Astrocyte (in vitro differentiated cells and primary cell): Measurements from ENCODE around the gene NPTXR. TPM values are rescaled to one million over a fixed set of nuclear protein-coding genes. Genes with fewer than 3 reads are reported as not detected.
A peak's percentile ranks its signal among the peaks of the same experiment; 100 is the strongest.

Experiments used
- DNase-seq: peaks from one replicate; pipeline ENCODE4 v3.0.0-alpha.2; 2010; ENCODE audit warnings: low read depth
- FAIRE-seq: peaks from 2 replicates; lab custom pipeline; 2011; peaks lifted over from hg19 to GRCh38; lab: Jason Lieb, UNC
- H2AFZ ChIP-seq: 2 replicates; pipeline ENCODE4 v1.6.0; 2012; ENCODE audit warnings: low read depth, low read length, inconsistent platforms
- H3K27ac ChIP-seq: 2 replicates; pipeline ENCODE4 v1.5.1; 2011; ENCODE audit warnings: low read depth, low read length, inconsistent platforms
- H3K27me3 ChIP-seq: 2 replicates; pipeline ENCODE4 v1.6.0; 2011; ENCODE audit warnings: low read length, inconsistent platforms; ENCODE audit not compliant: insufficient read depth
- H3K36me3 ChIP-seq: 2 replicates; pipeline ENCODE4 v1.5.1; 2011; ENCODE audit warnings: low read length, inconsistent platforms; ENCODE audit not compliant: insufficient read depth
- H3K4me1 ChIP-seq: 2 replicates; pipeline ENCODE4 v1.5.1; 2011; ENCODE audit warnings: low read length, inconsistent platforms; ENCODE audit not compliant: insufficient read depth
- H3K4me2 ChIP-seq: 2 replicates; pipeline ENCODE4 v1.6.0; 2012; ENCODE audit warnings: low read length, inconsistent platforms
- H3K4me3 ChIP-seq: 2 replicates; pipeline ENCODE4 v1.5.1; 2011; ENCODE audit warnings: low read depth, mild to moderate bottlenecking, low read length, inconsistent platforms; ENCODE audit not compliant: insufficient read depth
- H3K79me2 ChIP-seq: 2 replicates; pipeline ENCODE4 v1.6.0; 2012; ENCODE audit warnings: mild to moderate bottlenecking, low read length, inconsistent platforms; ENCODE audit not compliant: insufficient read depth
- H3K9ac ChIP-seq: 2 replicates; pipeline ENCODE4 v1.6.0; 2012; ENCODE audit warnings: mild to moderate bottlenecking, low read length, inconsistent platforms
- H3K9me3 ChIP-seq: 2 replicates; pipeline ENCODE4 v1.5.1; 2012; ENCODE audit warnings: low read depth, mild to moderate bottlenecking, low read length, inconsistent platforms; ENCODE audit not compliant: insufficient read depth
- H4K20me1 ChIP-seq: 2 replicates; pipeline ENCODE4 v1.6.0; 2012; ENCODE audit warnings: low read length, inconsistent platforms; ENCODE audit not compliant: insufficient read depth
- H3K27ac Mint-ChIP-seq: one replicate; pipeline ENCODE4 v1.8.0; 2021; ENCODE audit warnings: mild to moderate bottlenecking, mixed read lengths; ENCODE audit not compliant: unreplicated experiment
- H3K27me3 Mint-ChIP-seq: one replicate; pipeline ENCODE4 v1.8.0; 2021; ENCODE audit warnings: low read depth, mixed read lengths; ENCODE audit not compliant: unreplicated experiment
- H3K36me3 Mint-ChIP-seq: one replicate; pipeline ENCODE4 v1.8.0; 2021; ENCODE audit warnings: low read depth, mixed read lengths; ENCODE audit not compliant: unreplicated experiment
- H3K4me1 Mint-ChIP-seq: one replicate; pipeline ENCODE4 v1.8.0; 2021; ENCODE audit warnings: low read depth, mixed read lengths; ENCODE audit not compliant: unreplicated experiment
- H3K4me3 Mint-ChIP-seq: one replicate; pipeline ENCODE4 v1.8.0; 2021; ENCODE audit warnings: mild to moderate bottlenecking, moderate library complexity, mixed read lengths; ENCODE audit not compliant: unreplicated experiment
- H3K9me3 Mint-ChIP-seq: one replicate; pipeline ENCODE4 v1.8.0; 2021; ENCODE audit warnings: mild to moderate bottlenecking, mixed read lengths; ENCODE audit not compliant: unreplicated experiment
- EZH2 ChIP-seq: IDR thresholded peaks from 2 replicates; pipeline ENCODE4 v1.6.1; 2012; ENCODE audit warnings: mild to moderate bottlenecking, low read length, inconsistent platforms; ENCODE audit not compliant: insufficient read depth
- total RNA-seq: library from RNA; stranded (reverse); gene quantifications from 2 replicates; pipeline ENCODE4 v1.2.1, GENCODE V29; 2021
- TF ChIP-seq, protein P1 (sequence below): IDR thresholded peaks from 2 replicates; pipeline ENCODE4 v1.5.1; 2011; ENCODE audit warnings: low read depth, mild to moderate bottlenecking, inconsistent platforms, low read length, moderate library complexity; ENCODE audit not compliant: insufficient read depth

NPTXR gene
- total RNA-seq, 1 donor from 2014 or later, result 5.4 TPM

DNA sequence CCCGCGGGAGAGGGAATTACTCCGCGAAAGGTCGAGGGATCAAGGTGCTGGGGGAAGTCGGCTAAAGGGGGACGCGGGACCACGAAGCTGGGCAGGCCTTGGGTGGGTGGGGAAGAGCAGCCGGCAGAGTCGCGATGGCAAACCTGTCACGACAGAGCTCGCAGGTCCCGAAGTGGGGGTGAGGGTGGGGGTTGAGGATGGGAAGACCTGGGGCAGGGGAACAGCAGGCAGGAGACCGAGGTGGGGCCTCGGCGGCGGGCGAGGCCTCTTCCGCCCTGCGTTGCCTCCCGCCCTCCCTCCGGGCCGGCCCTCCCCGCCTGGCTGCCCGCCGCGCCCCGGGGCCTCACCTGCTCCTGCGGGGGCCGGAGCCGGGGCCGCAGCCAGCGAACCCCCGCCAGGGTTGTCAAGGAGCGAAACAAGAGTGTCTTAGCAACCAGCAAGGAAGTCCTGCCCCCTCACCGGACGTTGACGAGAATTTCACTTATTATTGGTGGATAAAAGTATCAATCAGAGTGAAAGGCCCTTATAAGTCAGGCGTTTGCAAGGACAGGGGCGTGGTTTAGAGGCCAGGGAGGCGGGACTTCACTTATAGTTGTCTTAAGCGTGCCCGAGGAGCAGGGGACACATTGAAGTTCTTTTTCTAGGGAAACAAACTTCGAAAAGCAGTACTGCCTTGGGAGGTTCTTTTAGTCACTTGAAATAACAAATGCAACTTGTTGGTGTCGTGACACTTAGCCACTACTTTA is 49.9 kb downstream of the NPTXR start, which contains the start of gene DNAL4:
TSS of gene DNAL4 (minus strand) at position 423 of the 746 bp plus-strand sequence. CDS start 11,412 bp downstream, outside the sequence.
- Histone ChIP-seq H2AFZ (peak within 1 kb of the TSS; percentile 79), H3K27ac (peak within 1 kb of the TSS; percentile 57), H3K36me3 (peaks cover 8% of the 10 kb centered on the region), H3K4me1 (peaks cover 10% of the 10 kb centered on the region), H3K4me2 (peak within 1 kb of the TSS; percentile 99), H3K9me3 (no peaks in the 10 kb centered on the region), H4K20me1 (no peaks in the 10 kb centered on the region), H3K4me3 (peak within 1 kb of the TSS; percentile 93), H3K9ac (peak within 1 kb of the TSS; percentile 87), H3K27me3 (no peaks in the 10 kb centered on the region), H3K79me2 (peaks cover 8% of the 10 kb centered on the region)
- peak; percentile 83 for FAIRE-seq
- Mint-ChIP-seq H3K27me3 (peaks cover 10% of the 10 kb centered on the region), H3K4me1 (peaks cover 8% of the 10 kb centered on the region), H3K4me3 (peak within 1 kb of the TSS; percentile 90), H3K36me3 (peaks cover 2% of the 10 kb centered on the region), H3K27ac (peak within 1 kb of the TSS; percentile 82), H3K9me3 (peaks cover under 1% of the 10 kb centered on the region)
- DNase-seq, result peak; percentile 98
- TF ChIP-seq, protein P1, sequence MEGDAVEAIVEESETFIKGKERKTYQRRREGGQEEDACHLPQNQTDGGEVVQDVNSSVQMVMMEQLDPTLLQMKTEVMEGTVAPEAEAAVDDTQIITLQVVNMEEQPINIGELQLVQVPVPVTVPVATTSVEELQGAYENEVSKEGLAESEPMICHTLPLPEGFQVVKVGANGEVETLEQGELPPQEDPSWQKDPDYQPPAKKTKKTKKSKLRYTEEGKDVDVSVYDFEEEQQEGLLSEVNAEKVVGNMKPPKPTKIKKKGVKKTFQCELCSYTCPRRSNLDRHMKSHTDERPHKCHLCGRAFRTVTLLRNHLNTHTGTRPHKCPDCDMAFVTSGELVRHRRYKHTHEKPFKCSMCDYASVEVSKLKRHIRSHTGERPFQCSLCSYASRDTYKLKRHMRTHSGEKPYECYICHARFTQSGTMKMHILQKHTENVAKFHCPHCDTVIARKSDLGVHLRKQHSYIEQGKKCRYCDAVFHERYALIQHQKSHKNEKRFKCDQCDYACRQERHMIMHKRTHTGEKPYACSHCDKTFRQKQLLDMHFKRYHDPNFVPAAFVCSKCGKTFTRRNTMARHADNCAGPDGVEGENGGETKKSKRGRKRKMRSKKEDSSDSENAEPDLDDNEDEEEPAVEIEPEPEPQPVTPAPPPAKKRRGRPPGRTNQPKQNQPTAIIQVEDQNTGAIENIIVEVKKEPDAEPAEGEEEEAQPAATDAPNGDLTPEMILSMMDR, result no peak

DNA sequence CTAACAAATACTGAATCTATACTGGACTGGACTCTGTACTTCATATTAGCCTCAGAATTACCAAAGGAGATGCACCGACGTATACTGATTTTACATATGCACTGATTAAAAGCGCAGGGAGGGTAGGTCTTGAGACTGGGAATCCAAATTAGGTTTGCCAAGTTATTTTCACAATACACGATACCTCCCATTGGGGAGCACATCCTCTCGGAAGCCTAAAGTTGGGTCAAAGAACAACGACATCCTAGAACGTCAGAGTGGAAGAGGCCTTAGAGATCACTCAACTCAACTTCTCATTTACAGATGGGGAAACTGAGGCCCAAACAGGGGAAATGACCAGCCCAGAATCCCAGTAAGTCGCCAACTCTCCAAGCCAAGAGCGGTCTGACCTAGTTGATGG is 50.5 kb downstream of the NPTXR start:
- Mint-ChIP-seq H3K27ac (peak overlapping the region; percentile 82), H3K9me3 (no peaks in the 10 kb centered on the region), H3K4me3 (peak overlapping the region; percentile 90), H3K36me3 (peaks cover 2% of the 10 kb centered on the region), H3K27me3 (peaks cover 5% of the 10 kb centered on the region), H3K4me1 (peaks cover 14% of the 10 kb centered on the region)
- Histone ChIP-seq H3K9me3 (no peaks in the 10 kb centered on the region), H3K27me3 (no peaks in the 10 kb centered on the region), H3K27ac (peak overlapping the region; percentile 57), H2AFZ (peak overlapping the region; percentile 72), H3K79me2 (peaks cover 8% of the 10 kb centered on the region), H3K4me2 (peak overlapping the region; percentile 99), H3K4me1 (peaks cover 16% of the 10 kb centered on the region), H3K36me3 (peaks cover 8% of the 10 kb centered on the region), H3K9ac (peak overlapping the region; percentile 87), H4K20me1 (no peaks in the 10 kb centered on the region), H3K4me3 (peak overlapping the region; percentile 93)
- DNase-seq (no peak), FAIRE-seq (no peak)
- TF ChIP-seq, protein P1, result no peak
- TF ChIP-seq EZH2, result no peak

DNA sequence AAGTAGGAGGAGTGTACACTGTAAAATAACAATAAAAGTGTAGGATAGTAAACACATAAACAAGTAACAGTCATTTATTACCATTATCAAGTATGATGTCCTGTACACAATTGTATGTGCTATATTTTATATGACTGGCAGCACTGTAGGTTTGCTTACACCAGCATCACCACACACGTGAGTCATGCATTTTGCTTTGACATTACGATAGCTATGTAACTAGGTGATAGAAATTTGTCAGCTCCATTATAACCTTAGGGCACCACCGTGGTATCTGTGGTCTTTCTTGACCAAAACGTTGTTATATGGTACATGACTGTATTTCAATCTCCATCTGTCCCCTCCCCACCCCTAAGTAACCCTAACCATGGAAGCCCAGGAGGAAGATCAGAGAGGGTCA is 51.0 kb downstream of the NPTXR start:
- Mint-ChIP-seq H3K36me3 (peaks cover 4% of the 10 kb centered on the region), H3K4me3 (peak overlapping the region; percentile 90)

More for the DNA sequence above, 51.0 kb downstream of the NPTXR start:
- H3K9me3 ChIP-seq, result no peaks in the 10 kb centered on the region
- peak; percentile 30 for DNase-seq
- peaks cover 18% of the 10 kb centered on the region for H3K4me1 Mint-ChIP-seq
- H3K4me3 ChIP-seq, result peak overlapping the region; percentile 93
- H4K20me1 ChIP-seq, result no peaks in the 10 kb centered on the region
- TF ChIP-seq, protein P1, result no peak
- TF ChIP-seq EZH2, result no peak
- H3K9ac ChIP-seq, result peak overlapping the region; percentile 87
- H3K27me3 Mint-ChIP-seq, result peaks cover under 1% of the 10 kb centered on the region
- H3K27ac ChIP-seq, result no peak overlapping the region
- no peak overlapping the region for H2AFZ ChIP-seq
- H3K4me1 ChIP-seq, result peaks cover 21% of the 10 kb centered on the region
- H3K79me2 ChIP-seq, result peaks cover 8% of the 10 kb centered on the region
- H3K27ac Mint-ChIP-seq, result peak overlapping the region; percentile 82
- no peak for FAIRE-seq
- H3K27me3 ChIP-seq, result no peaks in the 10 kb centered on the region
- H3K4me2 ChIP-seq, result peak overlapping the region; percentile 99
- peaks cover 8% of the 10 kb centered on the region for H3K36me3 ChIP-seq
- no peaks in the 10 kb centered on the region for H3K9me3 Mint-ChIP-seq
